Renal cortical epithelial cell (primary cell): Measurements from ENCODE around the gene BRD4. TPM values are rescaled to one million over a fixed set of nuclear protein-coding genes. Genes with fewer than 3 reads are reported as not detected.
"Not testable (repeated sequence)": the region's sequence is repeated elsewhere in the genome, so short reads cannot be mapped to it uniquely, and the experiment has no call there.

Experiments
- DNase-seq: peaks from one replicate; pipeline ENCODE4 v3.0.0-alpha.2; 2011; ENCODE audit warnings: low read depth
- total RNA-seq: library from RNA; depleted of rRNA; stranded (reverse); fragments of >200 nt; gene quantifications from 2 replicates; pipeline ENCODE4 v1.2.3, GENCODE V29; 2014

BRD4 gene
- total RNA-seq = 8.7 and 30.7 TPM in 2 replicates

DNA sequence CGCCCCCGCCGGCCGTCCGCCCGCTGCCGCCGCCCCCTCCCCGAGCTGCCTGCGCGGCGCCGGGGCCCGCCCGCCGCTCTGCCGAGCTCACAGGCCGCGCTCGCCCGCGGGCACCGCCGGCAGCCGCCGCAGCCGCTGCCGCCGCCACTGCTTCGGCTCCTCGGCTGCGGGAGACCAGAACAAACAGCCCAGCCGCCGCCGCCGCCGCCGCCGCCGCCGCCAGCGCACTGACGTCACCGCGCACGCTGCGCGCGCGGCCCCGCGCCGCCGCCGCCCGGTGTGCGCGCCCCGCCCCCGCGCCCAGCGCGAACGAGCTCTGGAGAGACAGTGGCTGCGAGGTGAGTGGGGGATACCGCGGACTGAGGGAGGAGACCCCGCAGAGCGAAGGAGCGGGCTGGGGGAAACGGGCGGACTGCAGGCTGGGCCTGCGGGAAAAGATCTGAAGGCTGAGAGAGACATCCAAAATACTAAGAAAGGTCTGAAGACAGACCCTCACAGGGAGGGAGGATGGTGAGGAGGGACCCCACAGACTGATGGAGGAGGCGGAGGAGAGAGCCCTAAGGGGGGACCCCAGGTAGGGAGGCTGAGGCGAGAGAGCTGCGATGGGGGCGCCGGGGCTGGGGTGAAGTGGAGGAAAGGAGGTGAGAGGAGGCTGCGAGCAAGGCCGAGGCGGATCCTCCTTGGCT lies at the start of gene BRD4:
Gene BRD4 (minus strand): TSS at position 229 of the 686 bp plus-strand sequence. CDS start 59,440 bp downstream, outside the sequence.
- DNase-seq = no peak

DNA sequence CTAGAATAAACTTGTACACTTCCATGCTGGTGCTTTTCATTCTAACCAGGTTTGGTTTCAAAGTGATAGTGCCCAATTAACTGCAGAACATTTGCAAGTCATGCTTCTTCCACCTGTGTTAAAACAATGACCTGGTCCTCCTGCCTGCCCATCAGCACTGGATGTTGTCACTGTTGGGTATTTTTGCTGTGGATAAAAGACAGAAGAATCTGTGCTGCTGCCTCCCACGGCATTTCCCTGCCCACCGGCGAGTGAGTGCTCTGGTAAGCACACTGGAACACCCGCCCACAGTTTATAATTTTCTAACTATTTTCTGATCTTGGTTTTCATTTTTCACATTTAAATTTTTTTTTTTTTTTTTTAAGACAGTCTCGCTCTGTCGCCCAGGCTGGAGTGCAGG lies 49.5 kb upstream of the BRD4 start:
- DNase-seq = no peak

DNA sequence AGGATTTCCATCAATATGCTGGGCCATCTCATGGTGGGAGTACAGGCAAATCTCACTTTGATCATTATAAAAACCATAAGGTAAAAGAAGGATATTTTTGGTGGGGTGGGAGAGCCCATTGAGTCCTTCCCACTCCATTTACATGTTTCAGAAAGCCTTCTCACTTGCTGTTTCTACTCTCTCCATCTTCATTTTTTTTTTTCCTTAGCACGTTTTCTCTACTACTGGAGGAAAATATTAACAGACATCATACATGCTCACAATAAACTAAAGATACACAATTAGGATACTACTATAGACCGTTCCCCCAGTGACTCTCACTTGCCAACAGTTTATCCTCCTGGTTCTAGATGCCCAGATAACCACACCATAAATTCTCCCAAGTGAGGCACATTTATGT lies 49.1 kb upstream of the BRD4 start:
- no peak for DNase-seq

DNA sequence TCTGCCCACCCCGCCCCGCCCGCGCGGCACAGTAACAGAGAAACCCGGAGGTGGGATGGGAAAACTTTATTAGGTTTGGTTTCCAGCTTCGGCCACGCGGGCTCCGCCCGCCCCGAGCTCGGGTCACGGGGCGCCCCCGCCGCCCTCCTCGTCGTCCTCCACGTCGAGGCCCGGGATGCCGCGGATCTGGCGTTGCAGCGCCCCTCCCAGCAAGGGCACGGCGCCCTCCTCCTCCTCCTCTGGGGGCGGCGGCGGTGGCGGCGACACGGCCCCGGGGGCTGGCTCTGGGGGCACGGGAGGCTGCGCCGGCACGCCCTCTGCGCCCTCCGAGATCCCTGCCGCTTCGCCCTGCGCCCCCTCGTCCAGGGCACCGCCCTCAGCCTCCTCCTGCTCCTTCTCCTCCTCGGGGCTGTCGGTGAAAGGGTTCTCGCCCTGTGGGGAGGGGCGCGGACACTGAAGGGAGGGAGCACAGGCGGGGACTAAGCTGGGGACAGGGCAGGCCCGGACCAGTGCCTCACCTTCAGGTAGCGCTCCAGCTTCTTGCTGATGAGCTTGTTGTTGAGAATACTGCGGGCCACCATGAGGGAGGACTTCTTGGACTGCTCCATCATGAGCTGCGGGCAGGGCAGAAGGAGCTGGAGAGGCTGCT lies 47.8 kb upstream of the BRD4 start:
- peak; percentile 21 for DNase-seq

DNA sequence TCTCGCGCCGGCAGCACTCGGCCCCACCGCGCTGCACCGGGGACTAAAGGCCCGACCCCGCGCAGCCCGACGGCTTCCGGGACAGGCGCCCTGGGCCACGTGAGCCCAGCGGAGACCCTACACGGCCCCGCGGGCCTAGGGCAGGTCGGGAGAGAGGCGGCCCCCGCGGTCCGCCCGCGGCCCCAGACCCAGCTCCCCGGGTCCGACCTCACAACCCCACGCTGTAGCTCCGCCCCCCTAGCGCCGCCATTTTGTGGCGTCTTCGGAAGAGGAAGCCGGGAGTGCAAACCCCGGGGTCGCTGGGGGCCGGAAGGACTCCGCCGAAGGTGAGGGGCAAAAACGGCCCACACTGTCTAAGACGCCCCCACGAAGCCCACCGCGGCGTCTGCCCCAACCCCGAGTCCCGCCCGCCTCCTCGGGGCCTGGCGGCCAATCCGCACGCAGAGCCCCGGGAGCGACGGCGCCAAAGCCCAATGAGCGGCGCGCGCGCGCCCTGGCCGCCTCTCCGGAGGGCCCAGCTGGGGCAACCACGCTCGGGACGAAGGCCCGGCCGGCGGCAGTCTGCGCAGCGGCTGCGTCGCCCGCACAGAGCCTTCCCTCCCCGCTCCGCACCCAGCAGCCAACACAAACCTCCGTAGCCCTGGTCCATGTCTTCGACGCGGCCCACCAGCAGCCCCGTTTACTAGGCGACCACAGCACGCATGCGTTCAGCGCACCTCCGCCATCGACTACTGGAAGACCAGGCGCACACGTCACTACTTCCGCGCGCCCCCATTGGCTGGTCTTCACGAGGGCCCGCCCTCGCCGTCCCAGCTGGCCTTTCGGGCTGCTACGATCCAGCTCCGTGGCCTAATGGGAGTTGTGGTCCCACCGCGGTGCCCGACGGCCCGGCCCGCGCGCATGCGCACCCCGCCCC lies 47.0 kb upstream of the BRD4 start, which contains the start of gene AKAP8:
Gene AKAP8 (minus strand): TSS at position 705 of the 916 bp plus-strand sequence. CDS start 56 bp downstream, at position 649.
- peak; percentile 92 for DNase-seq

DNA sequence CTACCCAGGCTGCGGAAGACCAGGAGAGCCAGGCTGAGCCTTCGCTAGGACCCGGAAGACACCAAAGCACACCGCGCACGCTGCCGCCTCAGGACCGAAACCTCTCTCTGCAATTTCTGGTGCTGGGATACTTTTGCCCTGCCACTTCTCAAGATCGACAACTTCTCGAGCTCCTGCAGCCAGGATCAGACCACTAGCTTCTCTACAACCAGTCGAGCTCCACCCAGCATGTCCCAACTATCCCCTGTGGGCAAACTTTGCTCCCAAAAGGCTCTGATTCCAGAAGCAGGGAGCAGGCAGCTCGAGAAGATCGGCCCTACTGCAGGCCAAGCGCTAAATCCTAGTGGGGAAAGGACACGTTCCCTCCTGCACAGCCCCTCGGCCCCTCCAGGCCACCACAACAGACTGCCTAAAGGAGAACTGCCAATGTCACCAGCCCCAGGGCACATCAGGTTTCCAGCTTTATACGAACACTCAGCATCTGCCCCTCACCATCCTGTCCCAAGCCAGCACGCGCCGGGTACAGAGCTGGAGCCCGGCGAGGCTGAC lies 46.3 kb upstream of the BRD4 start:
- DNase-seq = peak; percentile 30

DNA sequence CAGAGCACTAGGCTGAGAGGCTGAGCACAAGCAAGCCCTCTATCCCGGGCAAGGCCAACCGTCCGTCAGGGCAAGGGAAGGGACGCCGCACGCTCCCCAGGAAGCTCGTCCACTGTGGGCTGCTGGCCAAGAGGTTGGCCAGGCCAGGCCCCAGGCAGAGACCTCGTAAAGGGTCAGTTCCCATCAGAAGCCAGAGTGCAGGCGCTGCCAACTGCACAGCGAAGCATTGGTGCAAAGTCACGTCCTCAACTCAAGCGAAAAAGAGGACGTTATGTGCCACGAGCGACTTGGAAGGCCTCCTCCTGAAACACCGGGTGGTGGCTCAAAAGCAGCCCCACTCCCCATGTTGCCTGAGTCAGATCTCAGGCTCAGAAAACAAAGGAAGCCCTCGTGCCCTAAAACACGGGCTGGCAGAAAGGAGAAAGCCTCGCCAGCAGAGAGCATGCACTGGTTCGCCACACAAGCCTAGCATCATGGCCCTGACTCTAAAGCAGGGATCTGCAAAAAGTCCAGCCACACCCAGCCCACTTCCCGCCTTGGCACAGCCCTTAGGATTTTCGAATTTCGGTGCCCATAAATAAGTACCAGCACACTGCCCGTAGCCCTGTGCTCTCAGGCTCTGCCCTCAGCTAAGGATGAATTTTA lies 42.6 kb upstream of the BRD4 start:
- DNase-seq = peak; percentile 82

DNA sequence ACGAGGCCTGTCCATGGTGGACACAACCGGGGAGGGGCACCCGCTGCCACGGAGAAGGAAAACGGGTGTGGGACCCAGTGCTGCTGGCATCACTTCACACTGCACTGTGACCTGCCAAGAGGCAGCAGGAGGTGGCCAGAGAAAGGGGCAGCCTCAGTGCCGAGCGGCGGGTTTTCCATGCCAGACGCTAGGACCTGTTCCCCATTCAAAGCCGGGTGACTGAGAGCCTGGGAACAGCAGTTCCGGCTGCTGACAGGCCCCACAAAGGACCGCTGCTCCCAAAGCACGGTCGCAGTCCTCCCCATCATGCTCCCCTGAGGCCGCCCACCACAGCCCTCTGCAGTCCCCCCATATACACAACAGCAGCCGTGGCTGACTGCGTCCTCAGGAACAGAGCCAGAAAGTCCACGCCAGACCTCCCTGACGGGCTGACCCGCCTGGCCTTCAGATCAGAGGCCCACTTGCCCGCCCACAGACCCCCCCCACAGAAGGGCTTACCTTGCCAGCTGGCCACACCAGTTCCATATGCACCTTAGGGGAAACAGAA lies 41.8 kb upstream of the BRD4 start:
- no peak for DNase-seq

DNA sequence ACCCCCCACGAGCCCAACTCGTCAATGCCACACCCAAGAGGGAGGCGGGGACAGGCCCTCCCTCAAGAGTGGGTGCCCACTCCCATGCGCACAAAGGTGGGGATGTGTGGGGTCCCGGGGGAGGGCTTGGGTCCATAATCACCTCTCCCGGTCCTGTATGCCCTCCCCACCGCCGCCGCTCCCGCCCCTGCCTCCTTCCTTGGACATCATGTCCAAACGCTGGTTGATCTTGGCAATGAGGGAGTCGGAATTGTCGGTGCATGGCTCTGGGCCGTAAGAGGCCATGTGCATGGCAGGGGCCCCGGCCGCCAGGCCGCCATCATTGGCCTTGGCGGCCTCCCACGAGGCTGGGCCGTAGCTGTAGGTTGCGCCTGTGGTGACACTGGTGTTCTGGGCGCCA lies 41.3 kb upstream of the BRD4 start:
- no peak for DNase-seq

DNA sequence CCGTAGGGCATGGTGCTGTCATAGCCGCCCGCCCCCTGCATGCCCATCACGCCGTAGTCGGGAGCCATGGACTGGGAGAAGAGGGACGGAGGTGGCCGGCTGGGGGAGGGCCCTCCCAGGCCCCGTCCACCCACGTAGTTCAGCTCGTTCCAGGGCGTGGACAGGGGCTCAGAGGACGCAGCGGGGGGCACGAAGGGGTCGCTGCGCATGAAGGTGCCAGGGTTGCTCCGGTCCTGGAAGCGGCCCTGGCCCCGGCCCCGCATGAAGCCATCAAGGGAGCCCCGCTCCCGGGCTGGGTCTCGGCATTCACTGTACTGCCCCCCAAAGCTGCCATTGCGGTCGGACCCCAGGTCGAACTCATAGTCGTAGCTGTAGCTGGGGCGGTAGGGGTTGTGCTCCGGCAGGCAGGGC lies 40.6 kb upstream of the BRD4 start:
- DNase-seq = no peak

DNA sequence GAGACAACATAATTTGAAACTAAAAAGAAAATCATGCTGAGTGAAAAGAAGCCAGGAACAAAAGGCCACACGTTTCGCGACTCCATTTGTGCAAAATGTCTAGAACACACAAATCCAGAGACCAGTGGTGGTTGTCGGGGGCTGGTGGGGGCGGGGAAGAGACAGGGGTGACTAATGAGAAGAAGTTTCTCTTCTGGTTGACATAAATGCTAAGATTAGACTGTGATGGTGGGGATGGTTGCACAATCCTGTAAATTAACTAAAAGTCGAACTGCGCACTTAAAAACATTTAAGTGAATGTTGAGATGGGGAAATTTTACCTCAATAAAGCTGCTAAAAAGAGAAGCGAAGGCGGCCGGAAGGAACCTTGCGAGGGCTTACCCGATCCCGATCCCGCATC lies 40.1 kb upstream of the BRD4 start:
- no peak for DNase-seq

DNA sequence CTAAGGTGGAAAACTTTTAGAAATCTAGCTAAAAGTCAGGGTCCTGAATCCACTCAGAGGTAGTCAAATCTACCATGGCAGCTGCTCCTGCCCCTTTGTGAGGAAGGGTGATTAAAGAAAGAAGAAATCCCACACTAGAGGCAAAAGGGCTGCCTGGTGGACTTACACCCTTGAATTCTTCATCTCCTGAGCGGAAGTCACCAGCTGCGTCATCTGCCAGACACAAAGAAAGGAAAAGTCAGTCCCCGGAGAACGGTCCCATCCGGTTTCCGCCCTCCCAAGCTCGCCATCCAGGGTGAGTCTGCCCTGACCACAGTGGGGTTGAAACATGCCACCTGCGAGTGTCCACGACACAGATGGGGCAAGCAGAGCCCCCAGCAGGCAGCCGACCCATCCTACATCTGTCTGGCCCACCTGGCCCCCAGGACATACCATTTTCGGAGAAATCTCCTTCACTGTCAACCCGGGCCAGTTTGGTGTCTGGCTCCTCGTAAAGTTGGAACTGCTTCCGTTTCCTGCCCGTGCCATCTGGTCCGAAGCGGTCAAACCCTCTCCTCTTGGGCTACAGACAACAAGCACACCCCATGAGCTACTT lies 39.5 kb upstream of the BRD4 start:
- no peak for DNase-seq

DNA sequence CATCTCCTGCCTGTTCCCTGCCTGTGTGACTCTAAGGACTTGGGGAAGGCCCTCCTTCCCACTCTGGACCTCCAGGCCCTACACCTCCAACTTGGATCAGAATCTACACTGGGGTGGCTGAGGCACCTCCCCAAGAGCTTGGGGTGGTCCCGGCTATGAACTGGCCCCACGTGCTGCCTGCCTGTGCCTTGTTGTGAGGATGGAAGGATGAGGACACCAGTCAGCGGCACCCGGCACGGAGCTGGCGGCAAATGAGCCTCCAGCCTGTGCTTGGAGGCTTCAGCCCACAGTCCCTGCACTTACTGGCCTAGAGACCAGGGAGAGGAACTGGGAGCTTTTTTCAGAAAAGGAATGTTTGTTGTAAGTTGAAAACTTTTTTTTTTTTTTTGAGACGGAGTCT lies 38.8 kb upstream of the BRD4 start:
- no peak for DNase-seq

DNA sequence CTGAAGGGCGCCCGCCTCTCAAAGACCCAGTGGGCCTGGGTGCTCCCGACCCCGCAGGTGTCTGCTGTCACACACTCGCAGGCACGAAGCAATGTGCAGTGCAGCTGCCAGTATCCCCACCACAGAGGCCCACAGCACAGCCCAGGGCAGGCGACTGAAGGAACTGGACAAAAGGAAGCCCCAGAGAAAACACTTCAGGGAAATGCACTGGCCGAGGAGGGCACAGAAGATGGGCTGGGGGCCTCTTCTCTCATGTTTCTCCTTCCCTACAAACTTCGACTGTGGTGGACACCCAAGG lies 37.2 kb upstream of the BRD4 start:
- no peak for DNase-seq

DNA sequence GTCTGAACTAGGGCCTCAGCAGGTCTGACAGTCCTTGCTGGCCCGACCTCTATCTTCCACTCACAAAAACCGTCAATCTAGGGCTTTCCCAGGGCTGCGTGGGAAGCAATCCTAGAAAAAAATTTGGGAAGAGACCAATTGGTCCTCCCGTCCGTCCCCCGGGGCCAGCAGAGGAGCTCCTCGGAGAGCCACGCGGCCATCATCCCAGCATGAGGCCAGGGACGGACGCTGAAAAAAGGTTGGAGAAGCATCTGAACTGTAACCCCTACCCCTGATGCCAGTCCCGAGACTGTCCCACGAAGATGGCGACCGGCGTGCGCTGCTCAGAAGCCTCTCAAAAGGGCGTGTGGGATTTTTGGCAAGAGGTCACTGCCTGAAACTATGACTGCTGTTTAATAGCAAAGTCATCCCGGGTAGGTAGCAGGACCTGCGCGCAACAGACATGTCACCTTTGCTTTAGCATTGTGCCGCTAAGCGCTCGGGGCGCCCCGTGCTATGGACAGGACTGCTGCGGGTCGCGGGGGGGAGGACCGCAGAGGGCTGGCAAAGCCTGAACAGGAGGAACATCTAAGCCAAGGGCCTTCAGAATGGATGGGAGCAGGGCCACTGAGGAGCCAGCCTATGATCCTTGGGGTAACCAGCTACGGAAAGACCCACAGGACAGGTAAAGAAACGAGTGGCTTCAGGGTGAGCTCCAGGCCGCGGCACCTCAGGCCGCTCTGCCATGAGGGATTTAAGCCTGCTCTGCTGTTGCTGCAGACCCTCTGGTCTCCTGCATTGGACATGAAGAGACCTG lies 36.7 kb upstream of the BRD4 start:
- no peak for DNase-seq

DNA sequence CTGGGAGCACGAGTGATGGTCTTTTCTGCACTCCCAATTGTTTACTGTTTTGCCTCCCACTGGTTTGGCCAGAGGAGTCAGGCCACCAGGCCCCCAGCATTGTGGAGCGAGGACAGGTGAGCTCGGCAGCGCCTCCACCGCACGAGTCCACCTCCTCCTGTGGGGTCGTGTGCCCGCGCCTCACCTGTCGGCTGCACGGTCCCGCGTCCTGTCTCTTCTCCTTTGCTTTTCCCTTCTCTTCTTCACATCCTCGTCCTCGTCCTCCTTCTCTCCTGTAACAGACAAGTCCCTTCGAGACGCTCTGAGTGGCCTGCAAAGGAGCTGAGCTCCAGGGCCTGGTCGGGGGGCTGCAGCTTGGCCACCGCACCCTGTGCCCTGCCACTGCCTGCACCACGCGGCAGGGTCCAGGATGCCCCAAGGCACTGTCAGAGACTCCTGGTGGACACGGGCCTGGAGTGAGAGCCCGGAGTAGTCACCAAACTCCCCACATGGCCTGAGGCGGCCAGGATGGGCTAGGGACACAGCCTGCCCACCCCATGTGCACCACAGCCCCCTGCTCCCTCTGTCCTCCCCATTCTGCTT lies 35.8 kb upstream of the BRD4 start:
- no peak for DNase-seq

DNA sequence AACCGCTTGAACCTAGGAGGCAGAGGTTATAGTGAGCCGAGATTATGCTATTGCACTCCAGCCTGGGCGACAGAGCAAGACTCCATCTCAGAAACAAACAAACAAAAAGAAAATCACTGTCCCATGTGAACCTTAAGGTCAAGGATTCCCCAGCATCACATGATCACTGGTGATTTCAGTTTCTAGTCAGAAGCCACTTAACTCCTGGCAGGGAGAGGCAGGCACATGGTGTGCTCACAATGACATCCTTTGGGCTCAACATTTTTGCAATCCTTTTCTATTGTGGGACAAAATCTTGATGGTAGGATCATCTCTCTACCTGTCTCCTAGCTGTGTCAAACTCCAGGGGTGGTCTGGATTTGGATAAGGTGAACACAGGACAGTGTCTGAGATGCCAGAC lies 35.1 kb upstream of the BRD4 start:
- DNase-seq = no peak

DNA sequence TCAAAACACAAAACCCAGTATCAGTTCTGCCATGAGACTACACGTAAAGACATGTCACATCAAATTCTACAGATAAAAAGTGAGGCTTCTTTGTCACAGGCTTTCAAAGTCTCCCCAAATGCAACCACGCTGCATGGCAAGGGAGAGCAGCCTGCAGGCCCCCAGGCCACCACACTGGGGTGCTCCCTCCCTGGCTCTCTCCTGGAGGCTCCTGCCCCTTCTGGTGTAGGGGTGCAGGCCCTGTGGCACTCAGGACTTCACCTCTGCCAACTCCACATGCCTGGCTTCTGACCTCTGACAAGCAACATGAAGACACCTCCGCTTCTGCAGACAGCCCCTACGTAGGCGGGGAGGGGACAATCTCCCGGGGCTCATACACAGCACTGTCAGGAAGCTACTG lies 32.9 kb upstream of the BRD4 start:
- DNase-seq = no peak

DNA sequence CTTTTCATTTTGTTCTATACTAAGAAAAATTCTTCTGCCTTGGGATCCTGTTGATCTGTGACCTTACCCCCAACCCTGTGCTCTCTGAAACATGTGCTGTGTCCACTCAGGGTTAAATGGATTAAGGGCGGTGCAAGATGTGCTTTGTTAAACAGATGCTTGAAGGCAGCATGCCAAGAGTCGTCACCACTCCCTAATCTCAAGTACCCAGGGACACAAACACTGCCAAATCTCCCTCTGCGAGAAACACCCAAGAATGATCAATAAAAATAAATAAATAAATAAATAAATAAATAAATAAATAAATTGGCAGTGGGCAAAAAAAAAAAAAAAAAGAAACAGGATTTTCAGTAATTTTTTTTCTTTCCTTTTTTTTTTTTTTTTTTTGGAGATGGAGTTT lies 31.5 kb upstream of the BRD4 start:
- not testable (repeated sequence) for DNase-seq

DNA sequence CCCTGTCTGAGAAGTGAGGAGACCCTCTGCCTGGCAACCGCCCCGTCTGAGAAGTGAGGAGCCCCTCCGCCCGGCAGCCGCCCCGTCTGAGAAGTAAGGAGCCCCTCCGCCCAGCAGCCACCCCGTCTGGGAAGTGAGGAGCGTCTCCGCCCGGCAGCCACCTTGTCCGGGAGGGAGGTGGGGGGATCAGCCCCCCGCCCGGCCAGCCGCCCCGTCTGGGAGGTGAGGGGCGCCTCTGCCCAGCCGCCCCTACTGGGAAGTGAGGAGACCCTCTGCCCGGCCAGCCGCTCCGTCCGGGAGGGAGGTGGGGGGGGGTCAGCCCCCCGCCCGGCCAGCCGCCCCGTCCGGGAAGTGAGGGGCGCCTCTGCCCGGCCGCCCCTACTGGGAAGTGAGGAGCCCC lies 30.7 kb upstream of the BRD4 start:
- DNase-seq = not testable (repeated sequence)
